Kidney (tissue), 14 donors: ENCODE measurements around the gene CD164. TPM values are rescaled to one million over a fixed set of nuclear protein-coding genes. Genes with fewer than 3 reads are reported as not detected.

ENCODE experiments used
- DNase-seq, 5 donors: peaks; one replicate each; pipeline ENCODE4 v3.0.0-alpha.2; 2013 to 2020
- FAIRE-seq: peaks from 2 replicates; lab custom pipeline; 2012; peaks lifted over from hg19 to GRCh38; lab: Jason Lieb, UNC
- H3K27ac ChIP-seq, 2 donors: one replicate each; pipeline ENCODE4 v1.7.0; 2013; ENCODE audit warnings: low read depth in 2 of 2, low read length in 2 of 2, inconsistent platforms in 1 of 2
- H3K27me3 ChIP-seq: one replicate; pipeline ENCODE4 v1.7.1; 2013; ENCODE audit warnings: low read length, inconsistent platforms; ENCODE audit not compliant: control insufficient read depth, insufficient read depth
- H3K36me3 ChIP-seq, 3 donors: one replicate each; pipeline versions ENCODE4 v1.7.0 to v1.7.1; 2013; ENCODE audit warnings: low read length in 3 of 3, control low read depth in 1 of 3, inconsistent platforms in 1 of 3; ENCODE audit not compliant: insufficient read depth in 3 of 3, control insufficient read depth in 2 of 3
- H3K4me1 ChIP-seq, 3 donors: one replicate each; pipeline versions ENCODE4 v1.7.0 to v1.7.1; 2013; ENCODE audit warnings: low read length in 3 of 3, inconsistent platforms in 1 of 3, low read depth in 1 of 3; ENCODE audit not compliant: control insufficient read depth in 2 of 3, insufficient read depth in 2 of 3
- H3K4me3 ChIP-seq, 3 donors: one replicate each; pipeline versions ENCODE4 v1.7.0 to v1.8.1; 2013; ENCODE audit warnings: low read length in 3 of 3, control low read depth in 1 of 3, inconsistent platforms in 1 of 3
- H3K9ac ChIP-seq, 3 donors: one replicate each; pipeline versions ENCODE4 v1.7.0 to v1.7.1; 2013; ENCODE audit warnings: low read length in 3 of 3, control low read depth in 1 of 3, inconsistent platforms in 1 of 3
- H3K9me3 ChIP-seq, 3 donors: one replicate each; pipeline versions ENCODE4 v1.7.0 to v1.7.1; 2013; ENCODE audit warnings: low read length in 3 of 3, control low read depth in 1 of 3, inconsistent platforms in 1 of 3; ENCODE audit not compliant: control insufficient read depth in 2 of 3, insufficient read depth in 1 of 3
- intact Hi-C: fragments of 100-400 bp; cut with DNase I; formaldehyde crosslinking; loops from one replicate; pipeline ENCODE4 v1.11.1; 2022
- polyA plus RNA-seq: library from polyadenylated mRNA; stranded (reverse); fragments of 350-450 nt; fragmentation: Illumina TruSeq; extraction: RNeasy Lipid Tissue Mini Kit (QIAGEN cat#74804); gene quantifications from one replicate; pipeline ENCODE4 v1.2.3, GENCODE V29; 2014; ENCODE audit warnings: low read depth, low replicate concordance; ENCODE audit not compliant: insufficient read depth
- total RNA-seq: library from RNA; stranded (reverse); fragmentation: NEBNext Ultra II Directional; extraction: Animal tissue kit (Norgen Biotek cat#: 25700); gene quantifications from one replicate; pipeline ENCODE4 v1.2.1, GENCODE V29; 2021
- TF ChIP-seq, protein P1 (sequence below): IDR thresholded peaks from 3 replicates; pipeline ENCODE4 v1.5.1; 2012; ENCODE audit warnings: mild to moderate bottlenecking, moderate library complexity, borderline replicate concordance; ENCODE audit not compliant: insufficient read depth; ENCODE audit errors: extremely low read depth
- donor health status: control.
- donor health status: control.
- donor health status: control.
- donor health status: control.
- donor health status: control.
- donor health status: DM: yes; HTN: yes; CAD: no.
- donor health status: Normal renal cell carcinoma (clear cell type).

Gene CD164
- total and polyA plus RNA-seq, 2 donors from 2014 or later, result 205 to 267 TPM

DNA sequence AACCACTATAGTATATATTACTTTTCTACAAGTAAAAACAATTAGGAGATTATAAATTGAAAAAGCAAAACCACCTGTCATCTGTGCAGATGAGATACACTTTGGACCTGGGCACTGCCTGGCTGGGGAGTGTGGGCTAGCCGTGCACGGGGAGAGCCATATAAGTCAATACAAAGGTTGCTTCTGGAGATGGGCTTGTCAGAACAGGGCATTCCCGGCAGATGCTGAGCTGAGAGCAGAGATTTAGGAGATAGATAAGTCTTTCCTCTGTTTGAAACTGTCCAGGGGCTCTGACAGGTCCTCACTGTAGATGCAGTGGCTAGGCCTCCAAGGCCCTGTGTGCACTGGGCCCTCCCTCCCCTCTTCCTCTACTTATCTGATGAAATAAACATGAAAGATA lies 34.5 kb downstream of the CD164 start:
- Histone ChIP-seq H3K9me3 (no peaks in the 10 kb centered on the region), H3K27ac (no peak overlapping the region), H3K4me1 (peaks cover 0 to 17% (median 8%) of the 10 kb centered on the region in 3 donors), H3K36me3 (no peaks in the 10 kb centered on the region), H3K4me3 (no peak overlapping the region), H3K27me3 (no peaks in the 10 kb centered on the region), H3K9ac (no peak overlapping the region)
- DNase-seq, result no peak
- no peak for FAIRE-seq
- TF ChIP-seq, protein P1, sequence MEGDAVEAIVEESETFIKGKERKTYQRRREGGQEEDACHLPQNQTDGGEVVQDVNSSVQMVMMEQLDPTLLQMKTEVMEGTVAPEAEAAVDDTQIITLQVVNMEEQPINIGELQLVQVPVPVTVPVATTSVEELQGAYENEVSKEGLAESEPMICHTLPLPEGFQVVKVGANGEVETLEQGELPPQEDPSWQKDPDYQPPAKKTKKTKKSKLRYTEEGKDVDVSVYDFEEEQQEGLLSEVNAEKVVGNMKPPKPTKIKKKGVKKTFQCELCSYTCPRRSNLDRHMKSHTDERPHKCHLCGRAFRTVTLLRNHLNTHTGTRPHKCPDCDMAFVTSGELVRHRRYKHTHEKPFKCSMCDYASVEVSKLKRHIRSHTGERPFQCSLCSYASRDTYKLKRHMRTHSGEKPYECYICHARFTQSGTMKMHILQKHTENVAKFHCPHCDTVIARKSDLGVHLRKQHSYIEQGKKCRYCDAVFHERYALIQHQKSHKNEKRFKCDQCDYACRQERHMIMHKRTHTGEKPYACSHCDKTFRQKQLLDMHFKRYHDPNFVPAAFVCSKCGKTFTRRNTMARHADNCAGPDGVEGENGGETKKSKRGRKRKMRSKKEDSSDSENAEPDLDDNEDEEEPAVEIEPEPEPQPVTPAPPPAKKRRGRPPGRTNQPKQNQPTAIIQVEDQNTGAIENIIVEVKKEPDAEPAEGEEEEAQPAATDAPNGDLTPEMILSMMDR, result no peak
- intact Hi-C loops, result no loop called here

GRCh38 chr6:109345986-109346385 lies 36.3 kb downstream of the CD164 start:
- intact Hi-C loops, result no loop called here
- Histone ChIP-seq H3K36me3 (no peaks in the 10 kb centered on the region), H3K9me3 (no peaks in the 10 kb centered on the region), H3K9ac (no peak overlapping the region), H3K27me3 (no peaks in the 10 kb centered on the region), H3K27ac (no peak overlapping the region), H3K4me3 (no peak overlapping the region), H3K4me1 (peaks cover 0 to 14% (median 8%) of the 10 kb centered on the region in 3 donors)
- FAIRE-seq (no peak), DNase-seq (no peak)
- TF ChIP-seq, protein P1, result no peak

- H3K4me3 ChIP-seq, result no peak overlapping the region
- H3K4me1 ChIP-seq, result peaks cover 0 to 5% (median 0%) of the 10 kb centered on the region in 3 donors
- DNase-seq, result peak in 3 of 5 donors; percentile 45 to 75 (median 50)
- FAIRE-seq, result no peak
- H3K9me3 ChIP-seq, result no peaks in the 10 kb centered on the region
- no peak overlapping the region for H3K27ac ChIP-seq
- intact Hi-C loops, result no loop called here
- no peaks in the 10 kb centered on the region for H3K27me3 ChIP-seq
- TF ChIP-seq, protein P1, result no peak
- no peak overlapping the region for H3K9ac ChIP-seq
- H3K36me3 ChIP-seq, result no peaks in the 10 kb centered on the region
Observed at GRCh38 chr6:109344226-109344625, 38.0 kb downstream of the CD164 start.

DNA sequence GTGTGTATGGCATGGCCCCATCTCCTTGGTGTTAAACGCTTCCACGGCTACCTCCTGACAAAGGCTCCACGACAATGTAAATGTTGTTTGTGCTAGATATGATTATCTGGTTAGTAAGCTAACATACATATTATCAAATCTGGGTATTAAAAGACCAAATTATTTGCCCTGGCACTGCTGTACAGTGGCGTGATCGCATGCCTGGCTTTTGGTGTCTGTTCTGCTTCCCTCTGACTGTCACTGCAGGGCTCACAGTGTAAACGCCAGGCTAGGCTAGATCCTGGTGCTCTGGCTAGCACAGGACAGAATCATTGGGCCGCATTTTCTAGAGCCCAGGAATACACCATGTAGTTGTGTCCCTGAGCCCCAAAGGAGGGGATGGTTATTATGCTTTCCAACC lies 38.7 kb downstream of the CD164 start:
- TF ChIP-seq, protein P1, result no peak
- intact Hi-C loops, result no loop called here
- H3K4me3 ChIP-seq, result no peak overlapping the region
- H3K9me3 ChIP-seq, result no peaks in the 10 kb centered on the region
- H3K9ac ChIP-seq, result no peak overlapping the region
- H3K4me1 ChIP-seq, result peaks cover 0 to 3% (median 0%) of the 10 kb centered on the region in 3 donors
- no peak overlapping the region for H3K27ac ChIP-seq
- DNase-seq, result no peak
- H3K36me3 ChIP-seq, result no peaks in the 10 kb centered on the region
- no peak for FAIRE-seq
- H3K27me3 ChIP-seq, result no peaks in the 10 kb centered on the region
